HG03457 (cell line): ENCODE measurements around the gene CRHR1.

ENCODE experiments used
- ATAC-seq: cut with Tn5 transposase; IDR thresholded peaks from one replicate; pipeline ENCODE4 v1.9.1; 2021; ENCODE audit warnings: moderate number of reproducible peaks; ENCODE audit not compliant: unreplicated experiment

Gene CRHR1

DNA sequence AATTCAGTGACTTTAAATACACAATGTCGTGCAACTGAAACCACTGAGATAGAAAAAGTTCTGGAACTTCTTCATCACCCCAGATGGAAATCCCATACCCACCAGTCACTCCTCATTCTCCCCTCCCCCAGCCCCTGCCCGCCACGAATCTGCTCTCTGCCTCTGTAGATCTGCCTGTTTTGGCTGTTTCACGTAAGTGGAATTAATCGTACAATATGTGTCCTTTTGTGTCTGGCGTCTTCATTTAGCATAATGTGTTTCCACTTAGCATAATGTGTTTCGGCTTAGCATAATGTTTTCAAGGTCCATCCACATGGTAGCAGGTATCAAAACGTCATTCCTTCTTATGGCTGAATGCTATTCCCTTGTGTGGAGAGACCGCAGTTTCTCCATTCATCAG lies 57.1 kb downstream of the CRHR1 start:
- no peak for ATAC-seq

- no peak for ATAC-seq
Observed at GRCh38 chr17:45841883-45842525, 57.9 kb downstream of the CRHR1 start.

DNA sequence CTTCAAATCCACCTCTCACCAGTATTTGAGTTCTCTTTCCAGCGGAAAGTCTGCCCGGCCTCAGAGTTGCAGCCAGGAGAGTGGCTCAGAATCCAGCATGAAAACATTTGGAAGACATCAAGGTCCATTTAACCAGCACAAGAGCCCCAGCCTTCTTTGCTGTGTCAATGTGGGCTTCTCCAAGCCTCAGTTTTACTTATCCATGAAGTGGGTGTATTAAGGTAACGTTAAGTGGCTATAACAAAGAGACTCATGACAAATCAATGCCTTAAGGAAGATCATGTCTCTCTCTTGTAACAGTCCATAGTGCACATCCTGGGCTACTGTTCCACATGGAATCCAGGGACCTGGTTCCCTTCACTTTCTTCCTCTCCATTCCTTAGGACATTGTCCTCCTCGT lies 59.6 kb downstream of the CRHR1 start:
- no peak for ATAC-seq

GRCh38 chr17:45844695-45845375 lies 60.7 kb downstream of the CRHR1 start, which contains the start of gene SPPL2C:
SPPL2C (plus strand) TSS chr17:45844881; CDS start chr17:45844907, 26 bp downstream.
- ATAC-seq: no peak

DNA sequence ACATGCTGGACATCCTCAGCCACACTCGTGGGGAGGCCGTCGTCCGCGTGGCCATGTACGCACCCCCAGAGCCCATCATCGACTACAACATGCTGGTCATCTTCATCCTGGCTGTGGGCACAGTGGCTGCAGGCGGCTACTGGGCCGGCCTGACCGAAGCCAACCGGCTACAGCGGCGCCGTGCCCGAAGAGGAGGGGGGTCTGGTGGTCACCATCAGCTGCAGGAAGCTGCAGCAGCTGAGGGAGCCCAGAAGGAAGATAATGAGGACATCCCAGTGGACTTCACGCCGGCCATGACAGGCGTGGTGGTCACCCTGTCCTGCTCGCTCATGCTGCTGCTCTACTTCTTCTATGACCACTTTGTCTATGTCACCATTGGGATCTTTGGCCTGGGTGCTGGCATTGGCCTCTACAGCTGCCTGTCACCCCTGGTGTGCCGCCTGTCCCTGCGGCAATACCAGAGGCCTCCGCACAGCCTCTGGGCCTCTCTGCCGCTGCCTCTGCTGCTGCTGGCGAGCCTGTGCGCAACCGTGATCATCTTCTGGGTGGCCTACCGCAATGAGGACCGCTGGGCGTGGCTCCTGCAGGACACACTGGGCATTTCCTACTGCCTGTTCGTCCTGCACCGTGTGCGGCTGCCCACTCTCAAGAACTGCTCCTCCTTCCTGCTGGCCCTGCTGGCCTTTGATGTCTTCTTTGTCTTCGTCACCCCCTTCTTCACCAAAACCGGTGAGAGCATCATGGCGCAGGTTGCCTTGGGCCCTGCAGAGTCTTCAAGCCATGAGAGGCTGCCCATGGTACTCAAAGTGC lies 61.5 kb downstream of the CRHR1 start:
- ATAC-seq: no peak

GRCh38 chr17:45846223-45846622 lies 62.1 kb downstream of the CRHR1 start:
- no peak for ATAC-seq

DNA sequence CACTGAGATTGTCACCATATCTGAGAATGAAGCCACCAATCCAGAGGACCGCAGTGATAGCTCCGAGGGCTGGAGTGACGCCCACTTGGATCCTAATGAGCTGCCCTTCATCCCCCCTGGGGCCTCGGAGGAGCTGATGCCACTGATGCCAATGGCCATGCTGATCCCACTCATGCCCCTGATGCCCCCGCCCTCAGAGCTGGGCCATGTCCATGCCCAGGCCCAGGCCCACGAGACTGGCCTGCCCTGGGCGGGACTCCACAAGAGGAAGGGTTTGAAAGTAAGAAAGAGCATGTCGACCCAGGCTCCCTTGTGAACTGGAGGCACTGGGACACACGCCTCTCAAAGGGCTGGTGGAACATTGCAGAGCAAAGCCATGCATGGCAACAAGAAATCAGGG lies 62.5 kb downstream of the CRHR1 start:
- ATAC-seq: no peak

- ATAC-seq: no peak
Observed at GRCh38 chr17:45847101-45847500, 63.0 kb downstream of the CRHR1 start.

GRCh38 chr17:45847747-45848146 lies 63.6 kb downstream of the CRHR1 start:
- ATAC-seq: no peak

DNA sequence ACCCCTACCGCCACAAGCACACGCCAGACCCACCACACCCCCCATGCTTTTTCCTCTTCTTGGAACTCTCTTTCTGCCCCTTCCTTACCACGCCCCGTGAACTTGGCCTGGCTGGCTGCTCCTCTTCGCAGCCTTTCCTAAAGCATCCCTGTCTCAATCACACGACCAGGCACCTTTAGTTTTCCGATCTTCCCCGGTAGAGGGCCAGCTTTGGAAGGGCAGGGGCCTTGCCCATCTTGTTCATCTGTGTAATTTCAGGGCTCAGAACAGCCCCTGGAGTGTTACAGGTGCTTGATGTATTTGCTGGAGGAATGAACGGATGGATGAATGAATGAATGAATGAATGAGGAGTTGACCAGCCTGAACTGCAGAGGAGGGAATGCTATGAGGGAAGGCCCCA lies 64.3 kb downstream of the CRHR1 start:
- no peak for ATAC-seq

- no peak for ATAC-seq
Observed at GRCh38 chr17:45848868-45849535, 64.9 kb downstream of the CRHR1 start.

GRCh38 chr17:45849536-45849990 lies 65.4 kb downstream of the CRHR1 start:
- no peak for ATAC-seq

GRCh38 chr17:45850011-45850410 lies 65.9 kb downstream of the CRHR1 start:
- no peak for ATAC-seq

DNA sequence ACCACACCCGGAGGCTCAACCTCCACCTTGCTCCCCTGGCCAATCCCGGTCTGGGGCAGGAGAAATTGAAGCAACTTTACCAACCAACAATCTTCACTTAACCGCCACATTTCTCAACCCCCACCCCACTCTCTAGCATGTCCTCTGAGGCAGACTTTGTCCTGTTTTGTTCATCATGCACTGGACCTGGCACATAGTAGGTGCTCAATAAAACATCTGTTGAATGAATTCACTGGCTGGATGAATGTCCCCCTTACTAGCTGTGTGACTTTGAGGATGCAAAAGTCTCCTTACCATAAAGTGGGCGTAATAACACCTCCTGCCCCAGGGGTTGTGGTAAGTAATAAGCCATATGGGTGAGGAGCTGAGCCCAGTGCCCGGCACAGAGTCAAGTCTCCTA lies 66.3 kb downstream of the CRHR1 start:
- no peak for ATAC-seq

DNA sequence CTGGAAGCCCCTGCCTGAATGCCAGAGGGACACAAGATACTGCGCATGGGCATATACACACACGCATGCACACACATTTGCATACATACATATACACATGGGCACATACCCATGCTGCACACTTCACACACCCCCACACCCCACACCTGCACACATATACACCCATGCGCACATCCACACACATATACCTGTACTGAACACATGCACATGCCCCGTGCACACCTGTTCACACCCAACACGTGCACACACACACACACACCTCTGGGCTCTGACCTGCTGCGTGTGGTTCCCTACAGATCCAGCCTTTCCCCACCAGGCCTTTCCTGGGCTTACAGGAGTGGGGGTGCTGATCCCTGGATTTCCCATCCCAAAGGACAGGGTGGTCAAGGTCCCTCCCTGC lies 66.9 kb downstream of the CRHR1 start:
- no peak for ATAC-seq

DNA sequence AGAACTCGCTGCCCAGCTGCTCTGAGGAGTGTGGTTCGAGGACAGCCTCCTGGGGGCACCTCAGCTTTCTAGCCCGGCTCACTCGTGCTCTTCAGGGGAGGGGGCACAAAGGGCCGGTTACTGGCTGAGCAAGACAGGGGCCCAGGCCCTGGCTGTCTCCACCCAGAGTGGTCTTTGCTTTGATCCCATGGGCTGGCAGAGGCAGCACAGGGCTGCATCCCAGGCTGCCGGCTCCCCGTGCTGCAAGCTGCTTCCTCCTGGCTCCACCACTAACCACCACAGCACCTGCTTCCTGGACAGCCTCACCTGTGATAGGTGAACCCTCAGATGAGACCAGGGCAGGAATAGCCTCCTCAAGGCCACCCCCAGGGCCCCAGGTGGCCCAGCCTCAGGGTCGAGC lies 67.3 kb downstream of the CRHR1 start:
- no peak for ATAC-seq

GRCh38 chr17:45851873-45852272 lies 67.8 kb downstream of the CRHR1 start:
- no peak for ATAC-seq

GRCh38 chr17:45852535-45853297 lies 68.6 kb downstream of the CRHR1 start:
- no peak for ATAC-seq

DNA sequence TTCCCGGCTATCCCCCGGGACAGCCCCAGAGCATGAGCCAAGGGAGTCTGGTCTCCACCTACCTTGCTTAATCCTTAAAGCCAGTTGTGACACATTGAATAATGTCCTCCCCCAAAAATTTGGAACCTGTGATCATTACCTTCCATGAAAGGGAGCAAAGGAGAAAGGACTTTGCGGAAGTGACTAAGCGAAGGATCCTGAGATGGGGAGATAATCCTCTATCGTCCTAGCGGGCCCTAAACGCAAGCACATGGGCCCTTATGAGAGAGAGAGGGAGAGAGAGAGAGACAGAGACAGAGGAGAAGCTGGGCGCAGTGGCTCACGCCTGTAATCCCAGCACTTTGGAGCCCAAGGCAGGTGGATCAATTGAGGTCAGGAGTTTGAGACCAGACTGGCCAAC lies 70.1 kb downstream of the CRHR1 start:
- no peak for ATAC-seq

GRCh38 chr17:45855691-45856336 lies 71.7 kb downstream of the CRHR1 start:
- ATAC-seq: no peak
